ENCODE data around the gene VRK2.
"Not testable (repeated sequence)": the region's sequence is repeated elsewhere in the genome, so short reads cannot be mapped to it uniquely, and the experiment has no call there.

The VRK2 gene

GRCh38 chr2:58072102-58072501 lies 25.5 kb downstream of the VRK2 start:
- no peak for DNase-seq (ENCODE audit: low read depth)
- no peak overlapping the region for H3K4me3 ChIP-seq (ENCODE audit: control insufficient read depth, low read depth, low read length)
- TF ChIP-seq CTCF (IDR thresholded peaks at IDR 0.05; ENCODE audit: control insufficient read depth, insufficient read depth, low read depth, low read length, missing control alignments) = no peak

DNA sequence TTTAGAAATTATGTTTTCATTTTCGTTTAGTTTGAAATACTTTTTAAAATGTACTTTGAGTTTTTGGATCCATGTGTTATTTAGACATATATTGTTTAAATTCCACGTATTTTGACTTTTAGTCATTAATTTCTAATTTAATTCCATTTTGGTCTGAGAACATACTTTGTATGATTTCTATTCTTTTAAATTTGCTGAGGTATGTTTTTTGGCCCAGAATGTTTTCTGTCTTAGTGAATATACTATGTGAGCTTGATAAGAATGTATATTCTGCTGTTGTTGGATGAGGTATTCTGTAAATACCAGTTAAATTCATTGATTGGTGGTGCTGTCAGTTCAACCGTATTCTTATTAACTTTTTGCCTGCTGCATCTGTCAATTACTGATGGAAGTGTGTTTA lies 26.4 kb downstream of the VRK2 start:
- DNase-seq (ENCODE audit: low read depth) = no peak
- no peak overlapping the region for H3K4me3 ChIP-seq (ENCODE audit: control insufficient read depth, low read depth, low read length)
- TF ChIP-seq CTCF (IDR thresholded peaks at IDR 0.05; ENCODE audit: control insufficient read depth, insufficient read depth, low read depth, low read length, missing control alignments) = no peak

DNA sequence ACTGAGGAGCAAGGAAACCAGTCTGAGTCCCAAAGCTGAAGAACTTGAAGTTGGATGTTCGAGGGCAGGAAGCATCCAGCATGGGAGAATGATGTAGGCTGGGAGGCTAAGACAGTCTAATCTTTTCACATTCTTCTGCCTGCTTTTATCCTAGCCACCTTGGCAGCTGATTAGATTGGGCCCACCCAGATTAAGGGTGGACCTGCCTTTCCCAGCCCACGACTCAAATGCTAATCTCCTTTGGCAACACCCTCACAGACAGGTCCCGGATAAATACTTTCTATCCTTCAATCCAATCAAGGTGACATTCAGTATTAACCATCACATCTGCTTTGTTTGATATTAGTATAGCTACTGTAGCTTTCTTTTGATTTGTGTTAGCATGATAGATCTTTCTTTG lies 27.1 kb downstream of the VRK2 start:
- no peak overlapping the region for H3K4me3 ChIP-seq (ENCODE audit: control insufficient read depth, low read depth, low read length)

DNA sequence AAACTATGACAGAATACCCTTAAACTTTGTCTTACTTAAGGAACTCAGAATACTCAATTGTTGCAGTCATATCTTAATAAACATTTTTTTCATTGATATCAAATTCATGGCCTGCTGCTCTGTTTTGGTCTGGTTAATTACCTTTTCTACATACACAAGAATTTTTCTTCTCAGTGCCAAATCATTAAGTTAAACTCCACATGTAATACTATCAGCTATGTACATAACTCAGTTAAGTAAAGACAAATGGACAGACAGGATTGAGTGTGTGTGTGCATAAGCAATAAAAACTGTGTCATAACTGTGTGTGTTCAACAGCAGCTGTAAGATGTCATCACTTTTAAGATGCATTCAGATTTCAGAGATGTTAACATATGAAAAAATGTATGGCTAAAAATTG lies 34.4 kb downstream of the VRK2 start:
- DNase-seq (ENCODE audit: low read depth) = no peak
- H3K4me3 ChIP-seq (ENCODE audit: control insufficient read depth, low read depth, low read length) = no peak overlapping the region
- no peak for TF ChIP-seq CTCF (IDR thresholded peaks at IDR 0.05; ENCODE audit: control insufficient read depth, insufficient read depth, low read depth, low read length, missing control alignments)

More for the DNA sequence above, 27.1 kb downstream of the VRK2 start:
- TF ChIP-seq CTCF (IDR thresholded peaks at IDR 0.05; ENCODE audit: control insufficient read depth, insufficient read depth, low read depth, low read length, missing control alignments) = no peak
- no peak for DNase-seq (ENCODE audit: low read depth)

GRCh38 chr2:58089081-58089480 lies 42.5 kb downstream of the VRK2 start:
- no peak for DNase-seq (ENCODE audit: low read depth)
- no peak overlapping the region for H3K4me3 ChIP-seq (ENCODE audit: control insufficient read depth, low read depth, low read length)
- TF ChIP-seq CTCF (IDR thresholded peaks at IDR 0.05; ENCODE audit: control insufficient read depth, insufficient read depth, low read depth, low read length, missing control alignments) = no peak

DNA sequence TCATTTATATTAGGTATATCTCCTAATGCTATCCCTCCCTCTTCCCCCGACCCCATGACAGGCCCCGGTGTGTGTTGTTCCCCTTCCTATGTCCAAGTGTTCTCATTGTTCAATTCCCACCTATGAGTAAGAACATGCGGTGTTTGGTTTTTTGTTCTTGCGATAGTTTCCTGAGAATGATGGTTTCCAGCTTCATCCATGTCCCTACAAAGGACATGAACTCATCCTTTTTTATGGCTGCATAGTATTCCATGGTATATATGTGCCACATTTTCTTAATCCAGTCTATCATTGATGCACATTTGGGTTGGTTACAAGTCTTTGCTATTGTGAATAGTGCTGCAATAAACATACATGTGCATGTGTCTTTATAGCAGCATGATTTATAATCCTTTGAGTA lies 46.2 kb downstream of the VRK2 start:
- not testable (repeated sequence) for H3K4me3 ChIP-seq (ENCODE audit: control insufficient read depth, low read depth, low read length); DNase-seq (ENCODE audit: low read depth)

DNA sequence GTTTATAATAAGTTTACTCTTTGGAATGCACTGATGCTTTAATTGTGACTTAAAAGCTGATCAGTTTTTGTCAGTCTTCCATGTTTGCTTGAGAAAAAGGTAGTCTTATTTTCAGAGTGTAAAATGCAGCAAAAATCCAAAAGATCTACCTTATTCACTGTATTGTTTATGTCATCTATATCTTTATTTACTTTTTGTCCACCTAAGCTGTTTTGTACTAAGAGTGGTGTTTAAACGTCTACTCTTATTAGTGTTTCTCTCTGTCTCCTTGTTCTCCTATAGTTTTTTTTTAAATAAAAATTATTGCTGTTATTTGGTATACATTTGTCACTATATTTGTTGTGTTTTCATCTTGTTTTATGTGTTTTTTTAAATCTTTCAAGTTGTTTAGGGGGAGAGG lies 50.4 kb downstream of the VRK2 start:
- no peak for DNase-seq (ENCODE audit: low read depth)
- TF ChIP-seq CTCF (IDR thresholded peaks at IDR 0.05; ENCODE audit: control insufficient read depth, insufficient read depth, low read depth, low read length, missing control alignments) = no peak
- no peak overlapping the region for H3K4me3 ChIP-seq (ENCODE audit: control insufficient read depth, low read depth, low read length)

Measured in AG09309 (cell line).